Stimulated activated CD4-positive, alpha-beta T cell treated with anti-CD3 and anti-CD28 coated beads, Interleukin-15, amount 100 ng/mL, for 1 hour (primary cell): Measurements from ENCODE around the gene DHCR24.

Source experiments
- DNase-seq, 2 donors: peaks; one replicate each; pipeline ENCODE4 v3.0.0-alpha.2; 2020; ENCODE audit warnings: low read depth in 1 of 2, low spot score in 1 of 2

DHCR24 gene

DNA sequence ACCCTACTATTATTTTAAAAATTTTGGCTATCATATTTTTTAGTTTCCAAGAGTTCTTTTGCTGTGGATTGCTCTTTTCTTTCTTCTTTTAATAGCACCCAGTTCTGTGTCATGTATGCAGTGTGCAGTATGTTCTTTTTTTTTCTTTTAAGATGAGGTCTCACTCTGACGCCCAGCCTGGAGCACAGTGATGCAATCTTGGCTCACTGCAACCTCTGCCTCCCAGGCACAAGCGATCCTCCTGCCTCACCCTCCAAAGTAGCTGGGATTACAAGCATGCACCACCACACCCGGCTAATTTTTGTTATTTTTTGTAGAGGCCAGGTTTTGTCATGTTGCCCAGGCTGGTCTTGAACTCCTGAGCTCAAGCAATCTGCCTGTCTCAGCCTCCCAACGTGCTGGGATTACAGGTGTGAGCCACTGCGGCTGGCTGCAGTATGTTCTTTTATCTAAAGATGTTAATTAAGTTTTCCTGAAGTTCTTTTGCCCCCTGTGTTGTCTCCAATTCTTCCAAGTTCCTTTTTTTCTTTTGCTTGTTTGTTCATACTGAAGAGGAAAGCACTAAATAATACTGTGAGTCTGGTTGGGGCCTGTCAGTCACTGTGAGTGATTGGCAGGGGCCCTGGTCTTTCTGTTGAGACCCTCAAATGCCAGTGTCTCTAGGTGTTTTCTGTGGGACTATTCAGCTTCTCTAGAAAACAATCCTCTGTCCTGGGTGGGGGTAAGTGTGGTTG lies 68.4 kb downstream of the DHCR24 start:
- no peak for DNase-seq

DNA sequence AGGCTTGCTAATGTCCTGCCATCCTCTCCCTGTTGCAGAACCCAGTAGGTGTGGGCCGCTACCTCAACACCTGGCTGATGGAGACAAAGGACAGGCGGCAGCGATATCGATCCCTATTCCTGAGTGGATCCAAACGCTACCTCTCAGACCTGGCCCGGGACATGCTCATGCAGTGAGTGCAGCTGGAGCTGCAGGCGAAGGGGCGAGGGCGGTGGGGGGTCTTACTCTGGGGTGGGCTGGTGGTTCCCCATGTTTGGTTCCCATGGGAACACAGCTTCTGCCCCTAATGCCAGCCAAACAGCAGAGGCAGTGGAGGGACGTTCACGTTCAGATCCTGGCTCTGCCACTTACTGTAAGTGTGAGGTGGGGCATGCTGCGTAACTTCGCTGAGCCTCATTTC lies 70.0 kb downstream of the DHCR24 start:
- DNase-seq, result no peak

DNA sequence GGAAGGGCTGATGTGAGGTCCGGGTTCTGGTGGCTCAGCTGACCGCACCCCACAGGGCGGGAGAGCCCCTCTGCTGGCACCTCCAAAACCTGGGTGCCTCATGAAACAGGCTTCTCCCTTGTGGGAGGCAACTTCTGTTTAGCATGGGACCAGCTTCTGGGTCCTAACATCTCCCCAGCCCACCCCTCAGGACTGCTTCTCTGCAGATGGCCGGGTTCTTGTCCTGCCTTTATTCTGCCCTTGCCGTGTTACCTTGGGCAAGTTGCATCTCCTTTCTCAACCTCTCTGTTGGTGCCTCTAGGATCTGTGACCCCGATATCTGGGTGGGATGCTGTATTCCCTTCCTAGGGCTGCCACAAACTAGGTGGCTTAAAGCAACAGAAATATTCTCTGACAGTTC lies 70.9 kb downstream of the DHCR24 start:
- DNase-seq, result no peak

DNA sequence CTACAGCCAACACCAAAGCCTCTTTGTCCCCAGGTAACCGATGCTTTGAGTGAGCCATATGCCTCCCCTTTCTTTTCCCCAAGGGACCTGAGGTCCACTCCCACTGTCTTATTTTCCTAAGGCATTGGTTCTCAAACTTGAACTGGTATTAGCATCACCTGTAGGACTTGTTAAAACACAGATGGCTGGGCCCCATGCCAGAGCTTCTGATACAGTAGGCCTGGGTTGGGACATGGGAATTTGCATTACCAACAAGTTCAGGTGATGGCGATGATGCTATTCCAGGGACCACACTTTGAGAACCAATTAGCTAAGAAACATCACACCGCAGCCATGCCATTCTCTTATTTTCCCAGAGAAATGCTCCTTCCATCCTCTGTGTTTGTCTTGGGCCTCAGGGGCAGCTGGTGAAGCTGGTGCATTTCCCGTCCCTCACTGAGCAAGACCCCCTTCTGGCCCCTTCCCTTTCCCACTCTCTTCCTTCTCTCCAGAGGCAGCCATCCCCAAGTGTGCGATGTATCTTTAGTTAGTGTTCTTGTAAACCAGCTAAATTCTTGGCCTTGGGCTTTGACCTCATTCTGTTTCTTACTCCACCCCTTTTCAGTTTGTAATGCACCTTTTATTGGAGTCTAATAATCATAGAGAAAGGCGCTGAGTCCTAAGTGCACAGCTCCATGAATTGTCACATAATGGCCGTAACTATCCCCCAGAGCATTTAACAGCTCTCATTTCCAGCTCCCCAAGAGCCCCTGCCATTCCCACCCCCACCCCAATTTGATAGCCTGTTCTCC lies 71.7 kb downstream of the DHCR24 start:
- DNase-seq, result no peak

DNA sequence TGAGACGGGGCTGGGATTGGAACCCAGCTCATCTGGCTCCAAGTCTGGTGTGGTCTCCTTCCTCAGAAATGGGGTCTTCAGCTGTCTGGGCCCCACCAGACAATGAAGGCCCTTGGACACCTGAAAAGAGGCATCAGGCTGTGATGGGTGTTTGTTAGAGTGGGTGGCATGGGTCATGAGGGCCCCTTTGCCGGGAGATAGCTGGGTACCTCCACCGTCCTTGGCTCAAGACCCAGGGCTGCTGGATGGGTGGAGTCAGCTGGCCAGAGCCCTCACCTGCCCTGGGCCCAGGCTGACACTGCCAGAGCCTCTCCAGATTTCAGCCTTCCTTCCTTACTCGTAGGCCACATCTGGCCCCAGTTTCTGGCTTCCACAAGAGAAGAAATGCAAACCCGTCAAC lies 72.4 kb downstream of the DHCR24 start:
- DNase-seq, result no peak

DNA sequence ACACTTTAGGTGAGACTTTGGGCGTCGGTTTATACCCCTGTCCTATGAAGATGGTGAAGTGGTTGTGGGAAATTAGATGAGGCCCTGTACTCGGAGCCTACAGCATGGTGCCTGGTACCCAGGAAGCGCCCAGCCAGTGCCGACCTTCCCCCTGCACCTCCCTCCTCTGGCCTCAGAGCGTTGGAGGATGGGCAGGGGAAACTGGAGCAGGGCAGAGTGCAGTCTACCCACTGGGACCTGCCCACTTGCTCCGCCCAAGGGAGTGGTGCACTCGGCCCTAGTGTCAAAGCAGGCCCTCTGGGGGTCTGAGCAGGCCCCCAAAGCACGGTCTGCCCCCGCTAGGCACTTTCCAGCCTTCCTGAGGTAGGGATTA lies 72.9 kb downstream of the DHCR24 start:
- DNase-seq, result no peak

DNA sequence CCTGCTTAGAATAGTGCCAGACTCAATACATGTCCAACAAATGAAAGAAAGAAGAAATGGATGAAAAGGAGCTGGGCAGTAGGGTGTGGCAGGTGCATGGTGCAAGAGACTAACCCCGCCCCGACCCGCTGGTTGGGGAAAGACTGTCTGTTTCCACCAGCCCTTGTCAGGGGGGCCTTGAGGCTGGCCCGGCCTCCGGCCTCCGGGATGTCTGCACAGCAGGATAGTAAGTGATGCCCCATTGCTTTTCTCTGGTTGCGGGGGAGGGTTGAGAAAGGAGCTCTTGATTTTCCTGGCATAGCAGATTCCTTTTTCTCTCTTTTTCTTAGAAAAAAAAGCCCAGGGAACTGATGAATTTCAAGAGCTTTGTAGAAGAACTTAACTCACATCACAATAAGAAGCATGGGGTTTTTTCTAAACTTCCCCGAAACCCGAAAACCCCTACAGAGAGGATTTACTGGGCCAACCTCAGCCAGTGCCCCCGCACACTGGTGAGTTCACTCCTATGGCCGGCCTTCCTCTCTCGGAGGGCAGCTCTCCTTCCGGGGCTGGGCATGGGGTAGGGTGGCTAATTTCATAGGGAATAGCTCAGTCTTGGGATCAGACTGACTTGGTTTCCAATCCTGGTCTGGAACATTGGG lies 73.4 kb downstream of the DHCR24 start:
- no peak for DNase-seq

DNA sequence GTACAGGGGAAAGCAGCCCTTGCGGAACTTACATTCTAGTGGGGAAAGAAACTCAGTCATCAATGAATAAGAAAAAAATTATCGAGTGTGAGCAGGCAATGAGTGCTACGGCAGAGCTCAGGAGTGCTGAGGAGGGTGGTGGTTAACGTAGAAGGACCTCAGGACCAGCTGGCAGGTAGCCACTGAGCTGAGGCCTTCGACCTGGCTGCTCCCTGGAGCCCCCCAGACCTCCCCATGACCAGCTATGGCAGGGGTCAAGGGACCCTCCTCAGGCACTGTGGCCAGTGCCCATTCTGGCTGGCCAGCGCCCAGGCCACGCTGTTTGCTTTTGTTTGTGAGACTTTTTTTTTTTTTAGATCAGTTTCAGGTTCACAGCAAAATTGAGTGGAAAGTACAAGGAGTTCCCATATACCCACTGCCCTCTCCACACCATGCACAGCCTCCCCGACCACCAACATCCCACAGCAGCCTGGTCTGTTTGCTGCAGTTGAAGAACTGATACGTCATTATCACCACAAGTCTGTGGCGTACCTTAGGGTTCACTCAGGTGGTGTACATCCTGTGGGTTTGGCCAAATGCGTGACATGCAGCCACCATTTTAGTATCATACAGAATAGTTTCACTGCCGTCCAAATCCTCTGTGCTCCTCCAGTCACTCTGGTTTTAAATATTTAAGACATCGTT lies 74.1 kb downstream of the DHCR24 start:
- DNase-seq, result no peak

DNA sequence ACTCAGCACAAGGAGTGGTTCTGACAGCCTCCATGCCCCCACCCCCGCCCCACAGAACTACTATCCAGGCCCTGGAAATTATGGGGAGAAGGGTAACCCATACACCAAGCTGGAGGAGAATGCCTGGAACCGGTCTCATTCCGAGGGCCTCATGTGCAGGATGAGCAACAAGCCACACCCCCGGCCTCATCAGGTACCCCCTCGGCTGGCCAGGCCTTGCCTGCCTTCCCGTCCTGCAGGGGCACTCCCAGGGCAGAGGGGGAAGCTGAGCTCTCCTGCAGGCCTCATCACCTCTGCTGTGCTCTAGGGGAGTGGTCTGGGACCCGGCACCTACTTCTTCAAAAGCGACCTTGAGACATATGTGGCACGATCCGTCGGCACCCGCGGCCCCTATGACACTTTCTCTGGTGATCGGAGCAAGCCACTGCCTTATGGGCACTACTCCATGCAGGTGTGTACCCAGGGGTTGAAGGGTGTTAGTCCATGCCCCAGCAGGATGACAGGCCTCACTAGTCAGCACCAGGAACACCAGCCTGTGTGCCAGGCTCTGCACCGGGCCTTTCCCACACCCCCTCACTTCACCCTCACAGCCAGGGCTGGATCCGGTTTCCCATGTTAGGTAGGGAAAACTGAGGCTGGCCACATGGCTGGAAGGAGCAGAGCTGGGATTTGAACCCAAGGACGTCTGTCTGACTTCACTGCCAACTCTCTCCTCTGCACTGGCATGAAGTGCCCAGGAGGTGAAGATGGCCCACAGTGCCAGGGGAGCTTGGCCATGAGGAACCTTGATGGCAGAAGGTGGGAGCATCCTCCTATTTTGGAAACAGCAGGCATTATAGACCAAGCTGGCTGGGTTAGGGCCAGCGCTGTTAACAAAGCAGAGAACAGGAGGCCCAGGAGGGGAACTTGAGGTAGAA lies 75.0 kb downstream of the DHCR24 start:
- no peak for DNase-seq

DNA sequence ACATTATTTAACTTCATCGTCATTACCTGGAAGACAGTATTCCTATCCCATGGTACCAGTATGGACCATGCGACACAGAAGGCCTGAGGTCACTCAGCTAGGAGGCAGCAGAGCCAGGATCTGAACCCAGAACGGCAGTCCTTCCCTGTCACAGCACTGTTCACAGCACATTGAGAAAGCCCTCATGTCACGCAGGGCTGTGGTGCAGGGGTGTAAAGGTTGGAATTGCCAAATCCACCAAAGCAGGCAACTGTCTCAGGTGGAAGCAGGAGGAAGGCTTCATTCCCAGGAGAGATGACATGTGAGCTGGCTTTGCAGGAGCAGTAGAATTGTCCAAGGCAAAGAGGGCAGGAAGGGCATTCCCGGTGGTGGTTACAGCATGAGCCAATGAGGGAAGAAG lies 75.9 kb downstream of the DHCR24 start:
- no peak for DNase-seq

DNA sequence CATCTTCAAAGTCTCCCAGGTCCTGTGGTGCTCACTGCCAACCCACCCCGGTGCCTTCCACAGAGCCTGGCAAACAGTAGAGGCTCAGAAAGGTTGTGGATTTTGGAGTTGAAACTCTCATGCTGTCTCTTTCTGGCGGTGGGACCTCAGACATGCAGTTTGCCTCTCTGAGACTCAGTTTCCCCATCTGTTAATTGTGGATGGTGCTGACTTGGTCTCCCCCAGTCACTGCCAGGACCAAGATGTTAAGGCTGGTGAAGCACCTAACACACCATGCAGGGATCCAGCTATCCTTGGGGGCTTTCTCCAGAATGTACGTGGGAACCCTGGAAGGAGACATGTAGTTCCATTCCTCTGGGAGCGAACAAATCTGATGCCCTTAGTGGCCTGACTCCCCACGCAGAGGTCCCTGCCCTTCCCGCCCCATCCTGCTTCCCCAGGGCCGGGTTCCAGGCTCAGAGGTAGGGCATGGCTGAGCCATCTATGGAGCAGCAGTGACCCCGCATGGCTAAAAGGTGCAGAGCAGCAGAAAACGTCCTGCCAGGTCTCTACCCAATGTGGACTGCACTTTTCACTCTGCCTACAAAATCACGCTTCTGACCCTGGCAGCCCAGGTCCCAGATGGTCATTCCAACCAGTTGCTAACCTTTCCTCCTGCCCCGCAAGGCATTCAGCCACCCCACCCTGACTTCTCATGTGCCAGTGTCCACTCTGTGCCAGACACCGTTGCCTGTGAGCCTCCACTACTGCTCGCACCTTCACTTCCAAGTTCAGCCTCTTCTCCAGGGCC lies 76.6 kb downstream of the DHCR24 start:
- peak; percentile 20 to 62 for DNase-seq

DNA sequence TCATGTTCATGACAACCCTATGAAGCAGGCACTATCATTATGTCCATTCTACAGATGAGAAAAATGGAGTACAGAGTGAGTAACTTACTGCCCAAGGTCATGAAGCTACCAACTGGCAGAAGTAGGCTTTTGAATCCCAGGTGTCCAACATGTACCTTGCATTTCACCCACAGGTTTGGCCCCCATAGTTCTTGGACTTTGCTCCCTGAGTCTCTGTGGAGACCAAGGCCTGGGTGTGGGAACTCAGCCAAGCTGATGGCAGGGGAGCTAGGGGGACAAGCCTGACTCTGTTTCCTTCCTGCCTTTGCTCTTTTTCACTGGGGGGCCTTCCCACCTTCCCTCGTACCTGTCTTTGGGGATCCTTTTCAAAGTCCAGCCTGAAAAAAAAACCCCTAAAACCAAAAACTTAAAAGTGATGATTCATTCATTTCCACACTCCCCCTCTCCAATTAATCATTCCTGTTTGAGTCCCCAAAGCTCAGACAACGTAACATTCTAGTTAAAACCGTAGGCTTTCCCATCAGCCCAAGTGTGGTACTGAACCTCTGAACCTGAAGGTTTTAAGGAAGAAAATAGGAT lies 77.4 kb downstream of the DHCR24 start:
- no peak for DNase-seq

DNA sequence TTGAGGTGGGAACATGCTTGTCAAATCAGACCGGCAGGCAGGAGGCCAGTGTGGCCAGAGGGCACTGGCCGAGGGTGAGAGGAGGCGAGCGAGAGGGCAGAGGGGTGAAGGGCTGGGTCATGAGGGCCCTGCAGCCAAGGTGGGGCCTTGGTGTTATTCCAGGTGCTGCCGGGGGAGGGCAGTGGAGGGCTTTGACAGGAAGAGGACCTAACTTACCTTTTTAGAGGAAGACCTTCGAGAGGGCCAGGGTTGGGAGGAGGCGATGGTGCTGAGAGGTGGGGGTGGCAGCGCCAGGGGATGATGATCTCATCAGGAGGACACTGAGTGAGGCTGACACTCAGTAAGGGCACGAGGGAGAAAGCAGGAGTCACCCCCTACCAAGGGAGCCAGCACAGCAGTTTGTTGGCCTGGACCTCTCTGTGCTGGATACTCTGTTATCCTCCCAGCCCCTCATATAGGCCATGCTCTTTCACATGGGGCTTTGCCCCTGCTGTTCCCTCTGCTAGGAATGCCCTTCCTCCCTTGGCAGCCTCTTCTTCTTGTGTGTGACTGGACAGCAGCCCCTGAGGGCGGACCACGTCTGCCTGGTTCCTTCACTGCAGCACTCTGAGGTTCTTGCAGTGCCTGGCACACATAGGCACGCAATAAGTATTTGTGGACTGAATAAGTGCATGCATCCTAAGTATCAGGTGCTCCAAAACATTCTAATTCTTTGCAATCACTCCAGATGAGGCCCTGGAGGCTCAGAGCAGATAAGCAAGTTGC lies 78.4 kb downstream of the DHCR24 start:
- no peak for DNase-seq

DNA sequence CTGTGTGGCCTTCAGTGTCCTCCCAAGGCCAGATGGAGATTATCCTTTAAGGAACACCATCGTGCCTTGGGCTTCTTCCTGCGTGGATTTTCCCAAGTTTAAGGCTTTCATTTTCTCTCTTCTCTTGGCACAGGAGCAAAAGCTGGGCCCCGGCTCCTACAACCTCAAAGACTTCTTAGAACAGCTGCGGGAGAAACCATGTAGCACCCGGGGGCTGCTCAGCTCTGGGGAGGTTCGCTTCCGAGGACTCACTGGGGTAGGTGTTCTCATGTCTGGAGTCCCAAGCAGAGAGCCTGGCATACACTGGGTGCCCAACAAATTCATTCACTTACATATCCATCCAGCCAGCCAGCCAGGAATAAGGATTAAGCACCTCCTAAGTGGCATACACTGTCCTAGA lies 79.2 kb downstream of the DHCR24 start:
- DNase-seq, result no peak

DNA sequence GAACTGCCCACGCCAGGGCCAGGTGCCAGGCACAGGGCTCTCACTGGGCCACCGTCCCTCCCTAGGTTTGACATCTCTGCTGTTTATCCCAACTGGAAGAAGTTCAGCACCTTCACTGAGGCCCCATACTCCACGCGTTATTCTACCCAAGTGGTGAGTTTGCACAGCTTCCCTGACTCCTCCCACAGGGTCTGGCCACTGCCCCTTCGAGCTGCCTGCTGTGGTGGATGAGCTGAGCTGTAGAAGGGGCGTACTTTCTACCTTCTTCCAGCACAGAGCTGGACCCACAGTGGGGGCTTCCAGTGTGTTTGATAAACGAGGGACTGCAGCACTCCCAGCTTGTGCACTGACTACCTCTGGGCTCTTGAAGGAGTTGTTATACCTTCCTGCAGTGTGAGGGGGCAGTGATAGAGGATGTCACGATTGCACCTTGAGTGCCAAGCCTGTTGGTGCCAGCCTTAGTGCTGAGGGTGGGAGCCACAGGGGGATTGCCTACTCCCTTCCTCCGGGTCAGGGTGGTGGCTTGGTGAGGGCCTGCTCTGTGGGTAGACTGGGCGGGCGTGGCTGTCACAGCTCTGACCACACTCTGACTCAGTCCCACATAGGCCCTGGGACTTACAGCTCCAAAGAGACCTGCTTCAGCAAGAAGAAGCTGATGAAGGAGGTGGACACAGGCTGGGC lies 79.9 kb downstream of the DHCR24 start:
- DNase-seq, result no peak

DNA sequence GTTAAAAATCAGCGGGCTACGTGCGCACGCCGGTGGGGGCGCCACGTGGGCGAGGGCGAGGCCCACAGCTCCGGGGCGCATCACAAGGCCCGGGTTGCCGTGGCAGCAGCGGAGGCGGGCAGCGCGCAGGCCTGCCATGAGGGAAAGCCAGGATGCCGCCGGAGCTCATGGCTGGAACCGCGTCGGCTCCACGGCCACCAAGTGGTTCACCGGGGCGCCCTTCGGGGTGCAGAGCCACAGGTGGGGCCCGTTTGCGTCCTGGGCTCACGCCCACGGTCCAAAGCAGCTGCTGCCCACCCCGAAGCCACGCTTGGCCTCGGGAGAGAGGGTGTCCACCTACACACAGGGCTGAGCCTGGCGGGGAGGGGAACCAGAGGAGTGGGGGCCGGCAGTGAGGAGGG lies 81.0 kb downstream of the DHCR24 start:
- no peak for DNase-seq

DNA sequence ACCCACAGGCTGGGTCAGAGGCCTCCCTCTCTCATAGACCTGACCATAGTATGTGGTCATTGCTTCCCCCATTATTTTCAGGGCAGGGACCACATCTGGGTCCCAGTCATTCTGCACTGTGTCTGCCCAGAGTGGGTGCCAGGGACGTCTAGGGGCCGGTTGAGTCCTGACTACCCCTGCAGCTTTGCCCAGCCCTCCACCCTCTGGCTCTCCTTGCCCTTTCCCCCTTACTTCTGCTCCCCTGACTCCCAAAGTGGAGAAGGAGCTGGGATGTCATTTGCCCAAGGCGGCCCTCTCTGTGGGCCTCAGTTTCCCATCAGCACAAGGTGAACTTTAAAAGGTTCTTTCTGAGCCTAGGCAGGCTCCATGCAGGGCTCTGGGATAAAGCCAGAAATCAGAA lies 81.5 kb downstream of the DHCR24 start:
- no peak for DNase-seq

DNA sequence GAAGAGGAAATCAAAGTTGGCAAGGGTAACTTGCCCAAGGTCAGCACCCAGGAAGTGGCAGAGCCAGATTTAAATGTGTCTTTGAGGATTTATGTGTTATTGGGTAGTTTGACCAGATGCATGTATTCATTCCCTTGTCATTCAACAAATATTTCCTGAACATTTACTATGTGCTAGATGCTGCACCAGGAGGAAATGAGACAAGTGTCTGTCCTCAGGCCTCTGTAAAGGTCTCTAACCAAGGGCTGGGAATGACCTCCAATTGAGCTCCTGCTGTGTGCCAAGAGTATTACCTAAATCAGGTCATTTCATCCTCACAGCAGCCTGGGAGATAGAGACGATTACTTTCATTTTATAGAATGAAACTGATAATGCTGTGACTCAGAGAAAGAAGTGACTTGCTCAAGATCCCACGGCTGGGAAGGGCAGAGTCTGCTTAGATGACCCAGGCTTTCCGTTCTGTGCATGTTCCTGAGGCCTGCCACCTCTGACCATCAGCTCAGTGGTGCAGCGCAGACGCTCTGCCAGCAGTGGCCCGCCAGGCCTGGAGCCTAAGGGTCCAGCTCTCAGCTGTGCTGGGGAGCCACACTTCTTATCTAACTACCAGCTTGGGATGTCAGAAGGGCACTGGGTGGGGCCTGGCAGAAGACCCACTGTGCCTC lies 82.4 kb downstream of the DHCR24 start:
- no peak for DNase-seq
